Limb (tissue), 2 donors: ENCODE results near the gene C1QTNF9B.
"Not testable (repeated sequence)": the region's sequence is repeated elsewhere in the genome, so short reads cannot be mapped to it uniquely, and the experiment has no call there.

Source experiments
- DNase-seq, 2 donors: peaks; one replicate each; pipeline ENCODE4 v3.0.0-alpha.2; 2016; ENCODE audit errors: extremely low spot score in 2 of 2

The C1QTNF9B gene

DNA sequence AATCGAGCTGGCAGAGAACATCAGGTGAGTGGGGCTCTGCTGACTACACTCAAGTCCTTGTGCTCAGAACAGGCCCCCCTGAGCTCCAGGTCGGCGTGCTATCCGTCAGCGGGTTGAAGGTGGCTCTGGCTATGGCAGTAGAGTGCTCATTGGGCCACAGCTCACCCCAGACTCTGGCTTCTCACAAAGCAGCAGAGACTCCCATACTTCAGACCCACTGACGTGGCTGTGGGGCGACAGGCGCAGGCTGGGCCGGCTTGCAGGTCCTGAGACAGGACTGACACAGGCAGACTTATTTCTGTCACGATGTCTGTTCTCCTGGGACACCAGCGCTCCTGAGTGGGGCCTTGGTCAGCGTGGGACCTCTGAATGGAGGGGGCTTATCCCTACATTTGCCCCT, 2.6 kb downstream of the C1QTNF9B start:
- not testable (repeated sequence) for DNase-seq

DNA sequence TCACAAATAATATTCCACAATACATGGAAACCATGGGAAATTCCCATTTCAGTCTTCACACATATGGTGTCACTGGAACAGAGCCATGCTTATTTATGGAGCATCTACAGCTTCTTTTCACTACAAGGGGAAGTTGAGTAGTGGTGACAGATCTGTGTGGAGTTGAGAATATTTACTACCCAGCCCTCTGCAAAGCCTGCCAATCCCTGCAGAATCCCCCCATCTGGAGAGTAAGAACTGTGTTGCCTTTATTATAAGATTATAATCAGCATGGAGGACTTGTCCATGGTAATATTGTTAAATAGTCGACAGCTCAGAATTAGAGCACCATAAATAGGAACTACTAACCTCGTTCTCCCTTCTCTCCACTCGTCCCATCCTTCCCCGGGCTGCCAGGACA, 3.5 kb downstream of the C1QTNF9B start:
- DNase-seq = not testable (repeated sequence)

DNA sequence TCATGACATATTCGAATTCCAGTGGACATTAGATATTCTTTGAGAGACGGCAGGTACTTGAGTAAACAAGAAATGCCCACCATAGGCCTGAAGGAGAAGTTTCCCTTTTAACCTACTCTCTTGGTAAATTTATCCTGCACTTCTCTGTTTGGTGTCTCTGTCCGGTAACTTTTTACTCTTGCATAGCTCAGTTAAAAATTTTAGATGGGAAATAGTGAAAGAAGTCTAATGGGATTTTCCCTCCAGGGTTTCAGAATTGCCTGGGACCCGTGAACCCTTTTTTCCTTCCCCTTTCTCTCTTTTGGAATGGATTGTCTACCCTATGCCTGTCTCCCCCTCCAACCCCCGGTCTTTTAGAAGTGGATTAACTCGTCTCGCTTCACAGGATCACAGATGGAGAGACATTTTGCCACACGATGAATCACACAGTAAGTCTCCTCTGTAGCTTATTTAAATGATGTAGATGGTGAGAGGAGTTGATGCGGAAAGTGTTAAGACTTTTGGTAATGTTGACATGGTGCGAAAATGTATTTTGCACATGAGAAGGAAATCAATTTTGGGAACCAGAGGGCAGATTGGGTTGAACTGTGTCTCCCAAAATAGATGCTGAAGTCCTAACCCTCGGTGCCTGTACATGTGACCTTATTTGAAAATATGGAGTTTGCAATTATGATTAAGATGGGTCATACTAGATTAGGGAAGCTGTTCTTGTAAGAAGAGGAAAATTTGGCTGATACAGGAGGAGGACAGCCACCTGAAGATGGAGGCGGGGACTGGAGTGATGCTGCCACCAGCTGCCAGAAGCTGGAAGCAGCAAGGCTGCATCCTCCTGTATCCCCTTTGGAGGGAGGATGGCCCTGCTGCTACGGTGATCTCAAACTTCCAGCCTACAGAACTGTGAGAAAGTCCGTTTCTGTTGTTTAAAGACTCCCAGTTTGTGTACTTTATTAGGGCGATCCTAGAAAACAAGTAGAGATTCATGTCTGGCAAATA, 7.4 kb downstream of the C1QTNF9B start:
- DNase-seq = no peak

DNA sequence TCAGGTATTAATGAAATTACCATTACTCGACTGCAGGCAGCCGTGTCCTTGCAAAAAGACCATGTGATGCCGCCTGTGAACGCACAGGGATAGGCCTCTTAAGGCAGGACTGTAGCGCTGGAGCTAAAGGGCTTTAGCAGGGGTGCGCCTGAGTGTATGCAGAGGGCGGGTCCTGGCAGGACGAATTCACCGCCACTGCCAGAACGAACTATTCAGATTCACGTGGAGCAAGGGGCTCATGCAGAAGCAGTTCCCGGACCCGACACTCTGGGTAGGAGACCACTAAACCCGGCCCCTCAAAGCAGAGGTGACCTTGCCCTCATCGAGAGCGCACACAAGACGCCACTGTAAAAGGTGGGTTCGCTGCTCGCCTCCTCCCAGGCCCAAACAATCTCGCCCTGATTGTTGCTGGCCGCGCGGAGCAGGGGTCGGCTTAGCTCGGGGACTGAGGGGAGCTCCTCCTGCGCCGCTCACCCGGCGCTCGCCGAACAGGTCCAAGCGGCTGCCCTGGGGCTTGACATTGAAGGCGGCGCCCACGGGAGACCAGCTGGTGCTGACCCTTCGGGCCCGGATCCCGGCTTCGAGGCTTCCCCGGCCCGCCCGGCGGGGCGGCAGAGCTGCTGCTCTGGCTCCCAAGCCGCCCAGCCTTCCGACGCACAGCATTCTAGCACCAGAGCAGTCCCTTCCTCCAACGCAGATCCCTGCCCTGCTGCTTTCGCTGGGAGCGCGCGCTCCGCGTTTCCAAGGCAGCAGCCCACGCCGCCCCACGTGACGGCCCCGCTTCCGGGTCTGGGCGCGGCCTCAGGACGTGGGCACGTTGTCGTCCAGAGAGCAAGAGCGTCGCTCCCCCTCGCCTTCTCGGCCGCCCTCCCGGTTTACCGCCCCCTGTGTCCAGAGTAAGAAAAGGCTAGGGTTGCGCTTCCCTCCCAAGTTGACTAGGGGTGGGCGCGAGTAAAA, 8.4 kb downstream of the C1QTNF9B start, which contains the start of gene MIPEP:
Gene MIPEP (minus strand): TSS at position 743 of the 957 bp plus-strand sequence. CDS start 80 bp downstream, at position 663.
- peak; percentile 93 to 98 for DNase-seq

DNA sequence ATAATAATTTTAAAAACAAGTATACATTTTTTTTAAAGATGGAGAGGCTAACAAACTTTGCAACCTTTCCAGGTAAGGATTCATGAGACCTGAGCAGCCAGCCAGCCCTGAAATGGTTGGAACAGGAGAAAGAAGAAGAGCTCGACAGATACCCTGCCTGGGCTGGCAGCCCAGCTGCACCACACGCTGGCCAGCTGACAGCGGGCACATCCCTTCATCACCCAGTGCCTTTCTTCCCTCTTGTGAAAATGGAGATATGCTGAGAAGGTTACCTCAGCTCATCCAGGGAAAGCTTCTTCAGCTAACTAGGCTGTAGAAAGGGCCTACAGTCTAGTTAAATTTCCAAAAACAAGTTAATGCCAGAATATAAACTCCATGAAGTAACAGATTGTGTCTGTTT, 12.9 kb downstream of the C1QTNF9B start:
- not testable (repeated sequence) for DNase-seq

DNA sequence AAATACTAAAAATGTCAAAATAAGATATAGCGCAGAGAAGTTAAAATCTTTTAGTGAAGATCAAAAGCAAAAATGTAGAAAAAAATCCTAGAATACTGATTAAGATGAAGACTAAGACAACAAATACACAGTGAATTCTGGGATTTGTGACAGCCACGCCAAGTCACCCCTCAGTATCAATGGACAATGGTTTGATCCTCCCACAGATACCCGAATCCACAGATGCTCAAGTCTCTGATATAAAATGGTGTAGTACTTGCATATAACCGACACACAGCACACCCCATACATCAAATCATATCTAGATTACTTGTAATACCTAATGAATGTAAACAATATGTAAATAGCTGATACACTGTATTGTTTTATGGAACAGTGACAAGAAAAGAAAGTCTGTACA, 14.0 kb downstream of the C1QTNF9B start:
- DNase-seq = no peak

DNA sequence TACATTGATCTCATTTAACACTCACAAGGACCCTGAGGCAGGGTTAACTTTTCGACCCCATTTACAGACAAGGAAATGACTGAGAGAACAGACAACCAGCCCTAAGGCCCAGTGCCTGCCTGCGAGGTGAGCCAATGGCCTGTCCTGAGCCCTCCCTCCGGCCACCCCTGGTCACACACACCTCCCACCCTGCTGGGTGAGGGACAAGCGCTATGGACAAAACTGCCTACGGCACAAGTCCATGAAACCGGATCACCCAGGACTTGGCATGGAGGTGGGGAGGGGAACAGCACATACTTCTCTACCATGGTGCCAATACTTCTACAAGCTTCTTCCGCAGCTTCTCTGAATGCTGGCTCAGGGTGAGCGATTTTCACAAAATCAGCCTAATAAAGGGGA, 15.9 kb downstream of the C1QTNF9B start:
- not testable (repeated sequence) for DNase-seq

DNA sequence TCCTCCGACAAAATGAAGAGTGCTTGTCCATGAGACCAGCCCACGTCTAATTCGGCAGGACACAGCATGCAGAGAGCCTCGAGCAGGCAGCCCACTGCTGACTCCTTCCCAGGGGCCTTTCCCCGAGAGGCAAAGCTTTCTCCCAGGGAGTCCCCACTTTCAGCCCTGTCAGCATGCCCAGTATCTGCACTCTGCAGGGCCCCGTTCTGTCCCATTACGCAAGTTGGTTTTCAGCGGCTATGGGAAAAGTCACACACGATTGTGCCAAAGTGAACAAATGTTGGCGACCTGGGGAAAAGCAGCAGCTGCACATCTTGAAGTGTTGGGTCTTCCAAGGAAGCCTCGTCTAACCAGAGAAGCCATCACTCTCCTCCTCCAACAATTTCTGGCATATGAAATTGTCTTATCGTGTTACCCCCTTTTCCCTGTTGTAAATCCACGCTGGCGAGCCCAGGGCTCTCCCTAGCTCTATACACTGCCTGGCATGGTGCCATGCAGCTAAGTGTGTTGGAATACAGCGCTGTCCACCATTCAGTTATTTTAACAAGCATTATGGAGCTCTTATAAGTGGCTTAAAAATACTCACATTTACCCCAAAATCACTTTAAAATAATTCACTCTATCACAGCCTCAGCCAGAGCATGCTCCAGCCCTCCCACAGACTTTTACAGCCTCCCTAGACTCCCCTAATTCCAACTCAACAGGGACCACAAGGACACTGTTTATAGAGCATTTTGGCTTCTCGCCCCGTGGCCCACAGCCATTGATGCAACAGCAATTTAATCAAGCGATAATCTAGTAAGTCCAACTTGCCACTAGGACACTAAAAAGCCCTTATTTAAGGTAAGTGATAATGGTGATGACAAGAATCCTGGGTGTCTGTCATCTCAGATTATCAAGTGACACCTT, 16.6 kb downstream of the C1QTNF9B start:
- DNase-seq = not testable (repeated sequence)

DNA sequence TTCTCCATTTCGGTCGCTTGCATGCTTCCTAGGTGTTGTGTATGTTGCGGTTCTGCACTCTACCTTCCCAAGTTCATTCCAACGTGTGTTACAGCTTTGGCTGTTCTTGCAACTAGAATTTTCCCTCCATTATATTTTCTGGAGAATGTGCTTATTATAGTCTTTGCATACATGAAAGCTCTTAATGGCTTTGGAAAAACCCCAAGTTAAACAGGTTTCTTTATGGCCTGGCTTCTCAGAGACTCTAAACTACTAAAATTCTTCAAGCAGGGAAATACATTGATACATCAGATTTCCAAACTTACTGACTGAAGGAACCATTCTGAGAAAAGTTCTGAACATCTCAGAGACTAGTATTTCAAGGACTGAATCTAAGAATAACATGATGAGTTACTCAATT, 20.0 kb downstream of the C1QTNF9B start:
- no peak for DNase-seq

DNA sequence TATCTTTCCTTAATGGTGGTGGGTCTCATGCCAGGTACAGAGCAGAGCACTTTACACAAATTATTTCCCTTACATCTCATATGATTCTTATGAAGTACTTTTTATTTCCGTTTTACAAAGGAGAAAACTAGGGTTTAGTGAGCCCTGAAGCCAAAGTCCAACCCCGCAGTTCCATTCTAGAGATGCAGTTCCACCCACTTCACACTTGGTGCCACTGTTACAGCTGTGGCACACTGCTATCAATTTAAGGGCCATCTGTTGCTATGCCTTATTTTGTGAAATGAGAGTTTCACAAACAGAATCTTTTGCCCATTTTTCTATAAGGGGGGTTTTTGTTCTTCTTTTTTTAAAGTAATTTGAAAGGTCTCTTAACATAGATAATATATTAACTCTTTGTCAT, 21.0 kb downstream of the C1QTNF9B start:
- no peak for DNase-seq

DNA sequence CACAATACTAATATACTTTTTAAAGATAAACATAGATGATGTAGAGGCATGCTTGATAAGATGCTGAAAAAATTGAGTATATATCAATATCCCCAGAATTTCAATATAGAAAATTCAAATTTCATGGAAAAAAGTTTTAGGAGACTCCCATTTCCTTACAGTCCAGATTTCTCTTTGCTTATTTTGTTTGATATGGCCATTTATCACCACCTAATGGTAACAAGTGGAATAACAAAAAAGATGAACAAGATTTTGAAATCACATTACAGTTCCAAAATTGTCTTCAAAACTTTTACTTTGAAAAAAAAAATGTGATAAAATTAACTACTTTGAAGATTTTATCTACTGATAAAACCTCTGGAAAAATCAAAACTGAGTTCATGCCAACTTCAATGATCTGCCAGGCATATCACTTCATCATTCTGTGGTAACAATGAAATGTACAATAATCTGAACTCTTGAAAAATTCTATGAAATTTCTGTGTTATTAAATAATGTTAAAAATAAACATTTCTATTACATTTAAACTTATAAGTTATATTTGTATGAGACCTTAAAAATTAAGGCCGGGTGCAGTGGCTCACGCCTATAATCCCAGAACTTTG, 25.6 kb downstream of the C1QTNF9B start:
- peak in 1 of 2 donors; percentile 78 for DNase-seq

DNA sequence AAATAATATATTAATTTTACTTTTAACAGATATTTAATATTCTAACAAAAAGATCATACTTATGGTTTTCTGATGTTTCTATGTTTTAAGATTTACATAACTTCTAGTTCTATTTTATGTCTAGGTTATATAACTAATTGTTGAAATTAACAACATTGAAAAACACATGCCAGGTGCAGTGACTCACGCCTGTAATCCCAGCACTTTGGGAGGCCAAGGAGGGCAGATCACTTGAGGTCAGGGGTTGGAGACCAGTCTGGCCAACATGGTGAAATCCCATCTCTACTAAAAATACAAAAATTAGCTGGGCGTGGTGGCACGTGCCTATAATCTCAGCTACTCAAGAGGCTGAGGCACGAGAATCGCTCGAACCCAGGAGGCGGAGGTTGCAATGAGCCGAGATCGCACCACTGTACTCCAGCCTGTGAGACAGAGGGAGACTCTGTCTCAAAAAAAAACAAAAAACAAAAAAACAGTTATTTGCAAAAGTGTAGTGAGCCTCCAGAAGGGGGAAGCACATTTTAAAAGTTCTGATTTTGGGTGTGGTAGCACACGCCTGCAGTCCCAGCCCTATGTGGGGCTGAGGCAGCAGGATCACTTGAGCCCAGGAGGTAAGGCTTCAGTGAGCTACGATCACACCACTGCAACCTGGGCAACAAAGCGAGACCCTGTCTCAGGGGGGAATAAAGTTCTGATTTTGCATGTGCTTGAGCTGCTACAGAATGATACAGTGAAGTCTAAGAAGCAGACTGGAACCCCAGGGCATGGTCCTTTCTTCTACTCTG, 26.8 kb downstream of the C1QTNF9B start:
- no peak for DNase-seq

DNA sequence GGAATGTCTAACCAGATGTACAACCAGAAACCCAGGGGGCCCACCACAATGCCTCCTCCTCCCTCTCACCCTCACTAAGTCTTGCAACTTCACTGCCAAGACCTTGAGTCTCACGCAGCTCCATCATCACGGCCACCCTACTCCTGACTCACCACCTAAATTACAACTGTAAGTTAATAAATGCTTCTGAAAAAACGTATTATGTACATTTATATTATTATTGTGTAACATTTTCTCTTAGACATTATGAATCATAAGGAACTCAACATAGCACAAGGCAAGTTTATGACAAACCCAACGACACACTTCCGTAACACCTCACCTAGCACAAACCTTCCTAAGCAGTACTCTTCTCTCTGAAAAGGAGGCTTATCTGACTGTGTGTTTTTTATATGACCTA, 28.8 kb downstream of the C1QTNF9B start:
- DNase-seq = no peak

DNA sequence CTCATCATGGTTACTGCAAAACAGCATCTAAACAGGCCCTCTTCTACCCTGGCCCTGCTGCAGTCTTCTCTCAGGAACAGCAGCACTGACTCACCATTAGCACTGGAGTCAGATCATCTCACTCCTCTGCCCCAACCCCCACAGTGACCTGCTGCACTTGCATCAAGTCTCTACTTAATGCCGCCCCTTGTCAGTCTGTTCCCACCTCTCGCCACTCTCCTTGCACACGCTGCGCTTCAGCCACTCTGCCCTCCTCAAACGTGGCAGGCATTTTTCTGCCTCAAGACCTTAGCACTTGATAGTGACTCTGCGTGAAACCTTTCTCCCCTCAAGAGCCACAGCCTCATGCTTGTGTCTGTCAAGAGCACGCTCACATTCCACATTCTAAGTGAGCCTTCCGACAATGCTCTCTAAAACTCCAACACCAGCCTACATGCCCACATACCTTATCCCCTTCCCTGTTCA, 30.2 kb downstream of the C1QTNF9B start:
- DNase-seq = no peak

DNA sequence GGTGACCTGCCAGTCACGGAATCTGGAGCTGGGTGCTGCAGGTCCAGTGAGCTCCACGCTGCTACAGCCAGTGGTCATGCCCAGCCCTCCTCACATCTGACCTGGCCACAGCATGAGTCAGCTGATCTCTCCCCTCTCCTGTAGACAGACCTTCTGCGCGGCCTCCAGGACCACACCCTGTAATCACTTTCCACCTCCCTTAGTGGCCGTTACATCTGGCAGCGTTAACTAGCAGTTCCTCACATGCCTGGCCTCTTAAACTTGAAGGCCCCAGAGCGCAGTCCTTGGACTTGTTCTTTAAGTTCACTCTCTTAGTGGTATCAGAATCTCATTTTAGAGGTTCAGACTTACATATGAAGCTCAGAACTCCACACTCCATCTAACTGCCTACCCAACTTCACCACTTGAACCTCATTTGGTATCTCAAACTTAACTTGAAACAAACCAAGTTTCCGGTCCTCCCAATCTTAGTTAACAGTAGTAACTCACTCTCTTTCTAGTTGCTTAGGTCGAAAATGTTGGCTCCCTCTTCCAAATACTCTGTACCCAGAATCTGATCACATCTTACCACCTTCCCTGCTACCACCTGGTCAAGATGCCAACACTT, 30.8 kb downstream of the C1QTNF9B start:
- no peak for DNase-seq

DNA sequence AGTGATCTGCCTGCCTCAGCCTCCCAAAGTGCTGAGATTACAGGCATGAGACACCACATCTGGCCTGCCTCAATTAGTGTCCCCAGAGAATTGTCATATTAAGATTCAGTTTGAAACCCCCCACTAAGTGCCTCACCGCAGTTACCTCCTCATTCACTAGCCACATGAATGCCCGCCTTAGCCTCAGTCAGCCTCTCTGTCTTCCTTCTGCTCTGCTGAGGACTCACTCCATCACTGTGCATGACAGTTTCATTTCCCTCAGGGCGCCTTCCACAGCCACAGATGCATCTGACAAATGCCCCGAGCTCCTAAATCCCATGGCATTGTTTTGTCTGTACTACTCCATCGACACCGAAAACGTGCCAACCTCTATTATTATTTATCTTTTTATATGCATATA, 31.4 kb downstream of the C1QTNF9B start:
- no peak for DNase-seq

DNA sequence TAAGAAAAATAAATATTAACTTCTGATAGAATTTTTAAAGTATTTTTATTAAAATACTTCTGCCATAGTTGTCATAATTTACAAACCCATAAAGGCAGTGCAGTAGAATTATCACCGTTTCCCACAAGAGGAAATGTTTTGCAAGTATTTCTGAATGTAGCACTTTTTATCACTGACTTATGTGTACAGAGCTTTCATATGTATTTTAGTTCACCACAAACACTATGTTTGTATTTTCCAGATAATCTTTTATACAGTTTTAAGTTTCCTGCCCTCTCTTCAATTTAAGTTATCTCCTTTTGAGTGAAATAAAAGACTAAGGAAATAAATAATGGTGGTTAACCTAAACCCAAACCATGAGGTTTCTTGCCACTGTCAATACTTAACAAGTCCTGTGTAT, 32.3 kb downstream of the C1QTNF9B start:
- DNase-seq = no peak

DNA sequence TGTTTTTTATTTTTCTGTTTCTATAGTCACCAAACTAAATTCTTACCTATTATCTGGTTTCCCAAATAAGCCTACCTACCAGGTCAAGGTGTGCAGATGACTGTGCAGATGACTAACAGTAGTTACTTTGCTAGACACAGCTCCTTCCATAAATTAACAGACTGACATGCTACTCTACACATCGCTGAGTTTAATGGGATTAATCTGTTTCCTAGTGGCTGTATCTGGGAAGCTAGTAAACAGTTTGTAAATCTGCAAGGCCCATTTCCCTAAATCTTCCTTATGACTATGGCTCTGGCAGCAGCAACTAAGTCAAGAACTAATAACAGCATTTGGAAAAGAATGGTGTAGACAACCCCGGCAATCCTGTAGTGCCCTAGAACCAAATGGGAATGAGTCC, 36.0 kb downstream of the C1QTNF9B start:
- DNase-seq = no peak

DNA sequence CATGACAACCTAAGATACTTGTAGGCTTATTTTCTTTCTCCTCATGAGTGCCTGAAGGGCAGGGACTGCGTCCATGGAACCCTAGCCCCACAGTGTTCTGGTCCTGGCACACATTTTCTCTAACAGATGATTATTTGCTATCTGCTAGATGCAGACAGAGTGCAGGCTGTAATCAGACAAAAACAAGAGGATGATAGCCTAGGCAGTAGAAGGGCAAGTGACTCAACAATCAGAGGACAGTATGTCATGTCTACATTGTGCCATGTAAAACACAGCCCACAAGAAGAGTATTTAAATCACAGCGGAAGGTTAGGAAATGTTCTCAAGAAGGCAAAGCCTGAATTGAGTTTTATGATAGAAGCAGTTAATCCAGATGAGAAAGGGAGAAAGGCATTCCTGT, 37.4 kb downstream of the C1QTNF9B start:
- no peak for DNase-seq
